ENCODE results near the gene UBE3C.

The UBE3C gene

DNA sequence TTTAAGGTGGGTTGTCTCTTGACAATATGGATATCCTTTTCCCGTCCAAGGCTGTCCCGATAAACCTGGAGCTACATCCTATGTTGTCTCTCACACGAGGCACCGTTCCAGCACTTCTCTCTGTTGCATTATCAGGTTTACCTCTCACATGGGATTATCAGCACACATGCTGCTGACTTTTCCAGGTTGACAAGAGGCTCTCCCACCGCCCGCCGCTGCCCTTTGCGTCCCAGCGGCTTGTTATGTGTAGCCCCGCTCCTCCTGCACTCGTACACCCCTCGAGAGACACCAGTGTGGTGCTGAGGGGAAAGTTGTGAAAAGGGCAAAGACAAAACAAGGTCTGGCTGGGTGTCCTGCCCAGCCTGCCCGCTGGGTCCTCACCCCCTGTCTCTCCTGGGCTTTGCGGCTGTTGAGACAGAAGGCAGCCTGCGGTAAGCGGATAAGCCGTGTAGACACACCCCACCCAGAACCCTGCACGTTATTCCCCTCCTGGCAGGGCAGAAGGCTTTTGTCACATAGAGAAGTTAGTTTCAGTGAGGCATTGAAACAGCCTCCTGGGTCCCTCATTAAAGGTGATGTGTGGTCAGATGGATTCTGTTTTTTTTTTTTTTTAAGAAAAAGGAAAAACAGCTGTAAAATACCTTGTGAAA is 38.7 kb downstream of the UBE3C start:
- no peak for DNase-seq (ENCODE audit: low read depth in 2 of 2)

DNA sequence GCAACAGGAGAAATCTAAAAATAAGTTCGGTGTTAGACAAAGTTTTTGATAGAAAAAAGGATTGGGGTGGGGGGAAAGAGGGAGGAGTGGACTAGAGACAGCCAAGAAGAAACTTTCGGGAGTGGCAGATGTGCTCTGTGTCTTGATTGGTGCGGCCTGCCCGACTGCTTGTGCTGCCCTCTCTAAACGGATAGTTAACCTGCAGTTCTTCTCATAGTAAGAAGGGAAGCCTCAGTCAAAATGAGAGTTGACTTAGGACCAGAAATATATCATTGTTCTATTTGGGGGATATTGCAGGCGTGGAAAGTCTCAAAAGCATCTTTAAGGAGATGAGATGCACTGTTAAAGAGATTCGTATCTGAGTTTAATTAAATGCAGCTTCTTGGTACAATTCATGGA is 39.3 kb downstream of the UBE3C start:
- DNase-seq (ENCODE audit: low read depth in 2 of 2), result no peak

- no peak for DNase-seq (ENCODE audit: low read depth in 2 of 2)
Measured at GRCh38 chr7:157183832-157184231, 45.1 kb downstream of the UBE3C start.

- DNase-seq (ENCODE audit: low read depth in 2 of 2), result no peak
Measured at GRCh38 chr7:157188091-157188665, 49.5 kb downstream of the UBE3C start.

DNA sequence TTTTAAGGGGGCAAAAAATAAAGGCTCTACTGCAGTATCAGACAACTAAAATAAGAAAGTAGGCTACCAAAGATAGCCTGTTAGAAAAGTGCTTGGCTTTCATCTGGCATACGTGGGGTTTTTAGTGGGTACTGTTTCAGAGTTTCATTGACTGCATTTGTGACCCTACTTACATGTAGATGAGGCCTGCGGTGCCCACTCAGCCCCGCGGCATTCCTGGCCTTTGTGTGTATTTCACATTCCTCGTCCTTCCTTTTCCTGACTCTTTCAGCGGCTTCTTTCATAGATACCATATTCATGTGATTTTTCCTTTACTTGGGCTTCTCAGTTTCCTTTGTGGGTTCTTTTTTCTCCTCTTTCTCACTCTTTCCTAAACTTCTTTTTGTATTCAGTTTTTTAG is 50.7 kb downstream of the UBE3C start:
- DNase-seq (ENCODE audit: low read depth in 2 of 2), result no peak

DNA sequence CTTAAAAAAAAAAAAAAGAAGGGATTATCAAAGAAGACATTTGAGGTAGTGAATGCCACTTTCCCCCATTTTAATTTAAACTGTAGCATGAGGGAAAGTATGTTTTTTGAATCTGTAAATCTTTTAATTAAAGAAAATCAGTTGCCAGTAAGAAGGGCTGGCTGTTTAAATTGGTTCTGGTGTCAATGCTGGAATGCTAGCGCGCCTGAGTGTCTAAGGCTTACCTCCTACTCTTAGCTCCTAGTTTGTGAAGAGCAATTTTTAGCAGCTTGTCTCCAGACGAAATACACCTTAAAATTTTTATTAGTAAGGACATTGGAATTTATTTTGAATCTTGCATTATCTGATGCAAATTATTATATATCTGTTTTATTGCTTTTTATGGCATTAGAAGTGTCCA is 54.1 kb downstream of the UBE3C start:
- no peak for DNase-seq (ENCODE audit: low read depth in 2 of 2)

- DNase-seq (ENCODE audit: low read depth in 2 of 2), result no peak
Measured at GRCh38 chr7:157193274-157193673, 54.5 kb downstream of the UBE3C start.

- DNase-seq (ENCODE audit: low read depth in 2 of 2), result no peak
Measured at GRCh38 chr7:157194948-157195347, 56.2 kb downstream of the UBE3C start.

DNA sequence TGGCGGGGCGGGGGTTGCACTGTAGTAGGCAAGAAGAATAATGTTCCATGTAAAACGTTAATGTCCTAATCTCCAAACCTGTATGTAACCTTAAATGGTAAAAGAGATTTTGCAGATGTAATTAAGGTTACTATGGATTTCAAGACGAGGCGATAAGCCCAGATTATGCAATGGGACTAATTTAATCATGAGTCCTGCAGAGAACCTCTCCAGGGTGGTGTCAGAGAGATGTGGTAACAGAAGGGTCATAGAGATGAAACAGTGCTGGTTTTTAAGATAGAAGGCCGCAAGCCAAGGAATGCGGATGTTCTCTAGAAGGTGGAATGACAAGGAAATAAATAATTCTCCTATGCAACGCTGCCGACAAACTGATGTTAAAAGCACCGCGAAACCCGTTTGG is 57.1 kb downstream of the UBE3C start:
- DNase-seq (ENCODE audit: low read depth in 2 of 2), result no peak

GRCh38 chr7:157204134-157204533 is 65.4 kb downstream of the UBE3C start:
- no peak for DNase-seq (ENCODE audit: low read depth in 2 of 2)

DNA sequence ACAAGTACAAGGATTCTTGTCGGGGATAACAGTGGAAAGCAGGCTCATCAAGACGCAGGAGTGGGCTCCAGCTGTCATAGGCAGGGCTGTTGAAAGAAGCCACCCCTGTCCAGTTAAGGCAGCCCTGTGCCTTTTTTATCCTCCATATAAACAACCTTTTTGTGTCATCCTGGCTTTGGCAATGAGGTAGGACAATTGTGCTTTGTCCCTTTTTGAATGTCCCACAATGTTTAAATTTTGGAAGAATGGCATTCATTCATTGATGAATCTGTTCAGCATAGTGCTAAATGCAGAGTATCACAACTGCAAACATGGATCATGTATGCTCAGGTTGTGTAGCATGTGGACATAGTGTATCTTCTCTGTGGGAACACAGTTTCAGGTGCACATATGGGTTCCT is 66.7 kb downstream of the UBE3C start:
- DNase-seq (ENCODE audit: low read depth in 2 of 2), result no peak

GRCh38 chr7:157208571-157209413 is 70.1 kb downstream of the UBE3C start:
- DNase-seq (ENCODE audit: low read depth in 2 of 2), result no peak

DNA sequence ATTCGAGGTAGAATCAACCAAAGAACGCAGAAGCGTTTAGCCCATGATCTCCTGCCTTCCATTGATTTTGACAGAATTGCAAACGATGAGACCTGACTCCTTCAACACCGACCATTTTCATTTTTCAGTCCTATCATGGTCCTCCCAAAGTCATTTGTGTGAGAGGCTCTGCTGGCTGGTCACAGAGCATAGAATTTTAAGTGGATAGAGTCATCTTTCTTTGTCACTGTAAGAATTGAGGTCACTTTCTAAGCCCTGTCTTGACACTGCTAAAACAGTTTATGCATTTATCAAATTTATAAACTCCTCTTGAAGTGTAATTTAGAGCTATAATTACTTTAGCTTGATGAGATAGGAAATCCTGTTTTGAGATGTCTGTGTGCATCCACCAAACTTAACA is 72.0 kb downstream of the UBE3C start:
- DNase-seq (ENCODE audit: low read depth in 2 of 2), result no peak

GRCh38 chr7:157211690-157212089 is 73.0 kb downstream of the UBE3C start:
- no peak for DNase-seq (ENCODE audit: low read depth in 2 of 2)

GRCh38 chr7:157219154-157219553 is 80.4 kb downstream of the UBE3C start:
- no peak for DNase-seq (ENCODE audit: low read depth in 2 of 2)

GRCh38 chr7:157220916-157221569 is 82.3 kb downstream of the UBE3C start:
- DNase-seq (ENCODE audit: low read depth in 2 of 2), result no peak

DNA sequence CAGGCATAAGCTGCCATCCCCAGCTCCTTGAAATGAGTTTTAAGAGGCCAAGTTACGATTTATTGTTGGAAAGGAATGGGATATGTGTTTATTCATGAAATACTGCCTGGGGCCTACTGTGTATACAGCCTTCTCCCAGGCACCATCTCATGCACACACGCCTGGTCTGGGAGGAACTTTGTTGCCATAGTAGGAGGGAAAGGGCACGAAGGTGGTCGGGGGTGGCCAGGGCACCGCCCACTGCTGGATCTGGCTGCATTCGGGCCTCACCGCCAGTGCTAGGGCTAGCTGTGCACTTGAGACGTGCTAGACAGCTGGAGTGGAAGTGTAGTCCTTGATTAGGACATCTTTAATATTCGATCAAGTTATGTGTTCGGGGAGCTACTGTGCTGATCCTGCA is 84.0 kb downstream of the UBE3C start:
- DNase-seq (ENCODE audit: low read depth in 2 of 2), result no peak

GRCh38 chr7:157224627-157225026 is 85.9 kb downstream of the UBE3C start:
- DNase-seq (ENCODE audit: low read depth in 2 of 2), result no peak

DNA sequence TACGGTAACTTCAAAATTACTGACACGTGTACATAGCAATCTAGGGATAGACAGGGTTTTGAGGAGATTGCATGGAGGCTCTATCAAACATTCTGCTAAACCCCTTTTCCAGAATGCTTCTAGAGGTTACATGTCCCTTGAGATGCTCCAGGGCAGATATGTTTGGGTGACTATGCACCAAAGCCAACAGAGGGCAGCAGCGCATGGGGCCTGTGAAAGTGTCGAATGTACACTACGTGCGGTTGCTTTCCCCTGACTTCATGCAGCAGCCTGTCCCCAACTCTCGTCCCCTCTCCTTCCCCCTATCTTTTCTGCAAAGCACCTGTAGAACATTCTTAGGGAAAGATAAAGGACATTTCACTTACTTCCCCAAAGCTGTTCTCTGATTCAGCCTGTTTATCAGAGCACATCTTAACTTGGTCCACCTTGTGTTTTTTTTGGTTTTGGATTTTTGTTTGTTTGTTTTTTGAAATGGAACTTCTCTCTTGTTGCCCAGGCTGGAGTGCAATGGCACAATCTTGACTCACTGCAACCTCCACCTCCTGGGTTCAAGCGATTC is 90.2 kb downstream of the UBE3C start:
- no peak for DNase-seq (ENCODE audit: low read depth in 2 of 2)

- DNase-seq (ENCODE audit: low read depth in 2 of 2), result no peak
Measured at GRCh38 chr7:157233677-157234076, 95.0 kb downstream of the UBE3C start.

GRCh38 chr7:157234271-157234670 is 95.5 kb downstream of the UBE3C start:
- DNase-seq (ENCODE audit: low read depth in 2 of 2), result no peak
